Rectal smooth muscle tissue (tissue), 1 donor: ENCODE measurements around the gene DGKD.

ENCODE experiments used
- H3K27ac ChIP-seq: one replicate; pipeline ENCODE4 v1.7.0; 2013; ENCODE audit warnings: low read depth, low read length, inconsistent platforms
- H3K27me3 ChIP-seq: one replicate; pipeline ENCODE4 v1.7.0; 2013; ENCODE audit warnings: low read length; ENCODE audit not compliant: control insufficient read depth, insufficient read depth
- H3K36me3 ChIP-seq: one replicate; pipeline ENCODE4 v1.7.0; 2013; ENCODE audit warnings: low read length; ENCODE audit not compliant: control insufficient read depth, insufficient read depth
- H3K4me1 ChIP-seq: one replicate; pipeline ENCODE4 v1.7.0; 2013; ENCODE audit warnings: low read length; ENCODE audit not compliant: control insufficient read depth, insufficient read depth
- H3K4me3 ChIP-seq: one replicate; pipeline ENCODE4 v1.7.0; 2013; ENCODE audit warnings: low read length
- H3K9ac ChIP-seq: one replicate; pipeline ENCODE4 v1.7.0; 2013; ENCODE audit warnings: low read length

Gene DGKD

DNA sequence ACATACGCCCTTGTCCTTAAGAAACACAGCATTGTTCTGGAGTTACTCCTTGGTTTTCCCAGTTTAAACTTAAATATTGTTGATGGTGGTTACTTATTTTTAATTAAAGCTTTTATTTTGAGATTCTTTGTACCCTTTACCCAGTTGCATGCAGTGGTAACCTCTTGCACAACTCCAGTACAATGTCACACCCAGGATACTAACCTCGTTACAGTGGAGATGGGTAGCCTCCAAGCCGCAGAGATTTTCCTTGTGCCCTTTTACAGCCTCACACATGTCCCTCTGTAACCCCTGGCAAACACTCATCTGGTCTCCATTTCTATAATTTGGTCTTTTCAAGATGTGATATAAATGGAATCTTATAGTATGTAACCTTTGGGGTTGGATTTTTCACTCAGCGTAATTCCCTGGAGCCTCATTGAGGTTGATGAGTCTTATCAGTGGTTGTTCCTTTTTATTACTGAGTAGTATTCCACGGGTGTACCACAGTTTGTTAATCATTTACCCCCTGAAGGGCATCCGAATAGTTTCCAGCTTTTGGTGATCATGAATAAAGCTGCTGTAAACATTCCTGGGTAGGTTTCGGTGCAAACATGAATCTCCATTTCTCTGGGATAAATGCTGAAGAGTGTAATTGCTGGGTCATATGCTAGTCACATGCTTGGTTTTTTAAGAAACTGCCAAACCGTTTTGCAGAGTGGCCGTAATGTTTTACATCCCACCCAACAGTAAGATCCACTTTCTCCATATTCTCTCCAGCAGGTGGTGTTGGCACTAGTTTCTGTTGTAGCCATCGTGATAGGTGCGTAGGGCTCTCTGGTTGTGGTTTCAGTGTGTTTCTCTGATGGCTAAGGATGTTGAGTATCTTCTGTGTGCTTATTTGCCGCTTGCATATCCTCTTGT is 68.6 kb downstream of the DGKD start:
- no peak overlapping the region for H3K9ac ChIP-seq
- no peak overlapping the region for H3K4me3 ChIP-seq
- no peaks in the 10 kb centered on the region for H3K36me3 ChIP-seq
- H3K27ac ChIP-seq = no peak overlapping the region
- no peaks in the 10 kb centered on the region for H3K27me3 ChIP-seq
- peaks cover 4% of the 10 kb centered on the region for H3K4me1 ChIP-seq

DNA sequence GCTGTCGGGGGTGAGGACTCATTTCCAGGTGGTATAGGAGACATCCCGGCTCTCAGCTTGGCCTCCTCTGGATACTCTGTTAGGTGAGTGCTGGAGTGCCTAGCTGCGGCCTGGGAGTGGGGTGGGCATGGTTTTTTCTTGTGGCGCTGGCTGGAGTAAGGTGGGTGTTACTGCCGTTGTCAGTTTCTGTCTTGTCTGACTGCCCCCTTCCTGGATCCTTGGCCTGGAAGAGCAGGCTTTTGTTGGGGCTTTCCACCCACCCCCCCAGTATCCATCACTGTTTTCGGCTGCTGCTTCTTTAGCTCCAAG is 69.2 kb downstream of the DGKD start:
- H3K4me1 ChIP-seq = peaks cover 4% of the 10 kb centered on the region

DNA sequence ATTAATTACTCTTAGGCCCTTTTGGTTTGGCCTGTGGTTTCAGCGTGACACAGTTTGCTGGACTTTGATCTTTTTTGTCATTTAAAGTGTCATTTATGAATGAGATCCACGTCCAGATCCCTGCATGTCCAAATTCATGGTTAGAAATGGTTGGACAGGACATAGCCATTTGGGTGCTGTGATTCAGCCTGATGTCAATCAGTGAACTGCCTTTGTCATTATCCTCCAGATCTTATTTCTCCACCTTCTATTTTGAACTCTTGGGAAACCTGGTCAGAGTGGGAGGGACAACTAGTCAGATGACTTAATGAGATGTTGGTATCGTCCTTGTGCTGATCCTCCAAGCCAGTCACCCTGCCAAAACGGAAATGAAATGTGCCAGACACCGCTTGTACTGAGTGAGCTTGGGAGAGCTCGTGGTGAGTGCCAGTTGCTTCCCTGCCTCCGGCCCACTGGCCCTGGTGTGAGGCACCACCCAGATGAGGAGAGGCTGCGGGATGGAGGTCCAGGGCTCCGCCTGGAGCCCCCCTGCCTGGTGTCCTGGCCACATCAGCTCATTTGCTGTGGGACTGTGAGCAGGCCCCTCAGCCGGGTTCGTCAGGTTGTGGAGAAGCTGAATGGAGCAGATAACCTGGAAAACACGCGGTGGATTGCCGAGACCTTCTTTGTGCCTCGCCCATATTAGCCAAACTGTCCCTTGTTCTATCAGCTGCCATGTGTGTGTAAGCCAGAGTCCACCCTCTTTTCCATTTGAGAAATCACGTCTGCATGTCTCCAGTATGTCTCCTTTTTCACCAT is 70.1 kb downstream of the DGKD start:
- no peak overlapping the region for H3K4me3 ChIP-seq

More for the DNA sequence above, 69.2 kb downstream of the DGKD start:
- no peak overlapping the region for H3K4me3 ChIP-seq
- no peaks in the 10 kb centered on the region for H3K36me3 ChIP-seq
- H3K27me3 ChIP-seq = no peaks in the 10 kb centered on the region
- no peak overlapping the region for H3K27ac ChIP-seq
- H3K9ac ChIP-seq = no peak overlapping the region

DNA sequence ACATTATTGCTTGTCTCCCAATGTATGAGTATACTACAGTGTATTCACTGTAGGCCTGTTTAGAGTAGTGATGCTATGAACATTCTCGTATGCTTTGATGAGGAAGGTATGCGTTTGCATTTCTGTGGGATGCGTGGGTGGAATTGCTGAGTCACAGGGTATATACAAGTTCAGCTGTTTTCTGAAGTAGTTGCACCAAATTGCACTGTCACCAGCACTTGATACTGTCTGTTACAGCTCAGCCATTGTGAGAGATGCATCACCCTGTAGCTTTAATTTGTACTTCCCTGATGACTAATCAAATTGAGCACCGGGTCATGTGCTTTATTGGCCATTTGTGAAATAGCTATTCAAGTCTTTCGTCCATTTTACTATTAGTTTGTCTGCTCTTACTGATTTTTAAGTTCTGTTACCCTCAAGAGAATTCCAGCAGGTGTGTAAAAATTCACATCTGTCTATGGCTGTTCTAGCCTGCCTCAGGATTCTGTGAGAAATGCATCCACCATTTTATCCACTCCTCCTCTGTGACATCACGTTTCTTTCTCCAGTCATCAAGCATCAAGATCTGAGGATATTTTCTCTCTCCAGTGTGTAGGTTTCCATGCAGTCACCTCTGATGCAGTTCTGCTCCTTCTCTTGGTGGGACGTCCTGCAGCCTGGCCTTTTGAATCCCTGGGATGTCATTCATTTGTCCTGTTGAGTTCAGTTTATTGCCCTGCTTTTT is 72.5 kb downstream of the DGKD start:
- H3K4me3 ChIP-seq = no peak overlapping the region
- no peaks in the 10 kb centered on the region for H3K36me3 ChIP-seq
- H3K4me1 ChIP-seq = no peaks in the 10 kb centered on the region
- no peak overlapping the region for H3K9ac ChIP-seq
- H3K27ac ChIP-seq = no peak overlapping the region
- H3K27me3 ChIP-seq = no peaks in the 10 kb centered on the region

More for the DNA sequence above, 70.1 kb downstream of the DGKD start:
- Histone ChIP-seq H3K27ac (no peak overlapping the region), H3K27me3 (no peaks in the 10 kb centered on the region), H3K4me1 (peaks cover 4% of the 10 kb centered on the region), H3K36me3 (no peaks in the 10 kb centered on the region), H3K9ac (no peak overlapping the region)

DNA sequence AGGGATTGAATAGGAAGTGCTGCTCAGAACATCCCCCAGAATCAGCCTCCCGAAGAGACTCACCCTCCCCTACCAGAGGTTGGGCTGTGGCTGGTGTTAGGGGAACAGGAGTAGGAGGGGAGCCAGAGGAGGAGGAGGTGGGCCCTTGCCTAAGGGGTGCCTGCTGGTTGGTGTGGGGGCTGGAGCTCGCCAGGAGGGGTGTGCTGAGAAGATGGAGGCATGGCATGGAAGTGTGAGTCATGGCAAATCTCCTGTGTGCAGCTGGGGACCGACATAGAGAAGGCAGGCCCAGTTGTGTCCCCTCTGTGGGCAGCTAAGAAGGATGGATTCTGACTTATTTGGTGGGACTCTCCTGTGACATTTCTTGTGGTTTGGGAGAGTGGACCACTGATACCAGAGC is 73.7 kb downstream of the DGKD start:
- no peaks in the 10 kb centered on the region for H3K36me3 ChIP-seq
- H3K4me1 ChIP-seq = no peaks in the 10 kb centered on the region
- no peak overlapping the region for H3K9ac ChIP-seq
- H3K4me3 ChIP-seq = no peak overlapping the region
- no peak overlapping the region for H3K27ac ChIP-seq
- no peaks in the 10 kb centered on the region for H3K27me3 ChIP-seq

DNA sequence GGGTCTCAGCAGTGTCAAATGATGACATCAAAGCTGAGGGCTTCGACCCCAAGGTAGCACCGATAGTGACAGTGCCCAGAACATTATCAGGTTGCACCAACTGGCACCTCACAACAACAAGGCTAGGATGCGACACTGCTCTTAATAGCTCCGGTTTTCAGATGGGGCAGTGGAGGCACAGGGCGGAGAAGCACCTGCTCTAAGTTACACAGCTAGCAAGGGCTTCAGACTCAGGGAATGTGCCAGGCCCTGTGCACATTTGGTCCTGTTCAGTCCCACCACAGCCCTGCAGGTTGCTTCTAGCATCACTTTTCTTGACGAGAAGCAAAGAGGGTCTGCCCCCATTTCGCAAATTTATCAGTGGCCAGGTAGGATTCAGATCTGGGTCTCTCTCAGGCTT is 74.1 kb downstream of the DGKD start:
- H3K27me3 ChIP-seq = no peaks in the 10 kb centered on the region
- H3K27ac ChIP-seq = no peak overlapping the region
- H3K4me1 ChIP-seq = no peaks in the 10 kb centered on the region
- H3K4me3 ChIP-seq = no peak overlapping the region
- H3K36me3 ChIP-seq = no peaks in the 10 kb centered on the region
- H3K9ac ChIP-seq = no peak overlapping the region

DNA sequence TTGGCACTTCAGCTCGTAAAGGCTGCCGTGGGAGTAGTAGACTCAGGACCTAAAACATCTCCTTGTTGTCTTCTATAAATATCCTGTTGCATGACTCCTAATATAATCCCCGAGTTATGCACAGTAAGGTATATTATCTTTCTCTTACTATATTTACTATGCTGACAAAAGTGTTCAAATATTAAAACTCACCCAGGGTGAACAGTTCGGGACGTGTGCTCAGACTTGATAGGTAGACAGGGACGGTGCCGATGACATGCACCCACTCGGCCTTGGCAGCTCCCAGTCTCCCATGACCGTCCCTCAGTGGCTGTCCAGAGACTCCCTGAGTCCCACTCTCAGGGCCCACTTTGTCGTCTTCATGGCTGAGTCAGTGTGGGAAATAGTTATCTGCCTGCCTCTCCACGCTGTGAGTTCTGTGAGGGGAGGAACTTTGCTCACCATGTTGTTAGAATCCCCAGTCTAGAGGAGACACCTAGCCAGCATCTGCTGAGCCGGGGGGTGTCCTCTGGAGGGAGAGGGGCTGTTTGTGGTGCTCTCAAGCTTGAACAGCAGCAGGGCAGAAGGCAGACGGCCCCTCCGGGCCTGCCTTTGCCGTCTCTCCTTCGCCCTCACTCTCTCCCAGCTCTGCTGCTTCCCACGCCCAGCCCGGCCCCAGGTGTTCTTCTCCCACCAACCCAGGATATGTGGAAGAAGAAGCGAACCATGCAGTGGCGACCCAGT is 75.0 kb downstream of the DGKD start:
- no peaks in the 10 kb centered on the region for H3K27me3 ChIP-seq
- H3K4me1 ChIP-seq = no peaks in the 10 kb centered on the region
- no peak overlapping the region for H3K4me3 ChIP-seq
- H3K9ac ChIP-seq = no peak overlapping the region
- H3K27ac ChIP-seq = no peak overlapping the region
- H3K36me3 ChIP-seq = peaks cover under 1% of the 10 kb centered on the region

DNA sequence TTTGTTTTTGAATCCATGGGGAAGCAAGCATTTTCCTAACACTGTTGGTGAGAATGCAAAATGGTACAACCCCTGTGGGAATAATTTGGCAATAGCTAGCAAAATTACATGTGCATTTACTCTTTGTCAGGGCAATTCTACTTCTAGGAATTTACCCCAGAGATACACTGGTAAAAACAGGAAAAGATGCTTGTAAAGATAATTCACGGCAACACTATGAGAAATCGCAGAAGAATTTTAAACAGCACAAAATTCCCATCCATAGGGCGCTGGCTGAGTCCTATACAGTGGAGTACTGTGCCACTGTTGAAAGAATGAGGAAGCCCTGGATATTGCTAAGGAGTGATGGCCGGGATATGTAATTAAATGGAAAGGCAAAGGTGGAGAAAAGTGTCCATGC is 75.8 kb downstream of the DGKD start:
- Histone ChIP-seq H3K4me1 (no peaks in the 10 kb centered on the region), H3K9ac (no peak overlapping the region), H3K27ac (no peak overlapping the region), H3K36me3 (peaks cover 8% of the 10 kb centered on the region), H3K4me3 (no peak overlapping the region), H3K27me3 (no peaks in the 10 kb centered on the region)

DNA sequence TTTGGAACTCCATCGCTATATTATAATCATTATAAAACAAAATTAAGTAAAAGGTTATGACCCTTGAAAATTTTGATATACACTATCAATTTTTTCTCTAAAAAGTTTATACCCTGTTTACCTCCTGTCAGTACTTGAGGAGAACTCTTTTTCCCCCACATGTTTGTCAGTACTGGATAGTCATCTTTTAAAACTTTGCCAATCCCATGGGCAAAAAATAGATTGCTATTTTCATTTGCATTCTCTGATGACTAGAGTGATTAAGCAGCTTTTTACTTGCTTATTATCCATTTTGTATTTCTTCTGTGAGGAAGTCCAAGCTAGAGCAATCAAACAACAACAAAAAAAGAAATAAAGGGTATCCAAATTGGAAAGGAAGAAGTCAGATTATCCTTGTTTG is 76.4 kb downstream of the DGKD start:
- no peak overlapping the region for H3K9ac ChIP-seq
- no peak overlapping the region for H3K27ac ChIP-seq
- H3K27me3 ChIP-seq = no peaks in the 10 kb centered on the region
- no peaks in the 10 kb centered on the region for H3K4me1 ChIP-seq
- H3K4me3 ChIP-seq = no peak overlapping the region
- peaks cover 10% of the 10 kb centered on the region for H3K36me3 ChIP-seq

DNA sequence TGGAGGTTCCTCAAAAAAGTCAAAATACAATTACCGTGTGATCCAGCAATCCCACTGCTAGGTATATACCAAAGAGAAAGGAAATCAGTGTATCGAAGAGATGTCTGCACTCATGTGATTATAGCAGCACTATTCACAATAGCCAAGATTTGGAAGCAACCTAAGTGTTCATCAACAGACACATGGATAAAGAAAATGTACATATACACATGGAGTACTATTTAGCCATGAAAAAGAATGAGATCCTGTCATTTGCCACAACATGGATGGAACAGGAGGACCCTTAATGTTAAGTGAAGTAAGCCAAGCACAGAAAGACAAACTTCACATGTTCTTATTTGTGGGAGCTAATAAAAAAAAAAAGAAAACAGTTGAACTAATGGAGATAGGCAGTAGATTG is 78.7 kb downstream of the DGKD start:
- H3K27ac ChIP-seq = no peak overlapping the region
- H3K36me3 ChIP-seq = peaks cover 31% of the 10 kb centered on the region
- no peaks in the 10 kb centered on the region for H3K27me3 ChIP-seq
- no peaks in the 10 kb centered on the region for H3K4me1 ChIP-seq
- no peak overlapping the region for H3K9ac ChIP-seq
- no peak overlapping the region for H3K4me3 ChIP-seq

DNA sequence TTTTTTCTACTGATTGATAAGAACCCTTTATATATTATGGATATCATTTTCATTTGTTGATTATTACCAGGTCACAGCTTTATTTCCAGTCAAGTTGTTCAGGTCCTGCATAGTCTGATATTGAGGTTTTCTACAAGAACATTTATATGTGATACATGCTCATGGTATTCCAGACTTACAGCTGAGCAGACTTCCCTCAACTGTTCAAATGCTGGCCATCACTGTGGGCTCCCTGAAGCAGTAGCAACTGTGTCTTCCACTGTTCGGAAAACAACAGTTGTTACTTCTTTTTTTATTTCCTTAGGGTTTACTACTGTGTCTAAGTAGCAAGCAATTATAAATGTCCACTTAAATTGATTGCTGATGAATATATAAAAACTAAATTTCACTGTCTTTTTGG is 79.5 kb downstream of the DGKD start:
- Histone ChIP-seq H3K27ac (no peak overlapping the region), H3K9ac (no peak overlapping the region), H3K36me3 (peaks cover 34% of the 10 kb centered on the region), H3K27me3 (no peaks in the 10 kb centered on the region), H3K4me3 (no peak overlapping the region), H3K4me1 (no peaks in the 10 kb centered on the region)
